Activated CD4-positive, alpha-beta T cell treated with anti-CD3 and anti-CD28 coated beads for 36 hours (primary cell): ENCODE data around the gene SORBS1. TPM values are rescaled to one million over a fixed set of nuclear protein-coding genes. Genes with fewer than 3 reads are reported as not detected.

Source experiments
- ATAC-seq: fragments of 200-7000 bp; cut with Tn5 transposase; one replicate; pipeline ENCODE4 v1.10.0; 2021; ENCODE audit warnings: mild to moderate bottlenecking, moderate library complexity
- CTCF ChIA-PET: fragments of 350-600 bp; sonication (Branson Sonifier 250); formaldehyde crosslinking; loops from one replicate; lab custom pipeline; 2021; ENCODE audit warnings: antibody characterized with exemption; lab: Charles Lee
- POLR2A ChIA-PET: fragments of 350-600 bp; sonication (Branson Sonifier 250); formaldehyde crosslinking; loops from one replicate; lab custom pipeline; 2021; ENCODE audit warnings: antibody characterized with exemption, inconsistent platforms; lab: Charles Lee
- DNase-seq: peaks from one replicate; pipeline ENCODE4 v3.0.0-alpha.2; 2020
- H3K27ac Mint-ChIP-seq: one replicate; pipeline ENCODE4 v1.8.0; 2021; ENCODE audit warnings: mixed read lengths
- H3K27me3 Mint-ChIP-seq: one replicate; pipeline ENCODE4 v1.8.0; 2021; ENCODE audit warnings: mixed read lengths
- H3K36me3 Mint-ChIP-seq: one replicate; pipeline ENCODE4 v1.8.0; 2021; ENCODE audit warnings: low read depth, mixed read lengths
- H3K4me1 Mint-ChIP-seq: one replicate; pipeline ENCODE4 v1.8.0; 2021; ENCODE audit warnings: mixed read lengths
- H3K4me3 Mint-ChIP-seq: one replicate; pipeline ENCODE4 v1.8.0; 2021; ENCODE audit warnings: mild to moderate bottlenecking, moderate library complexity, mixed read lengths
- H3K9me3 Mint-ChIP-seq: one replicate; pipeline ENCODE4 v1.8.0; 2021; ENCODE audit warnings: low read depth, mixed read lengths
- intact Hi-C, 2 experiments: fragments of 100-400 bp; cut with DNase I in 1 of 2; cut with micrococcal nuclease in 1 of 2; formaldehyde crosslinking; loops; one replicate each; pipeline versions ENCODE4 v1.14.2 to v1.15.1; 2022 to 2024; cut with DNase I, micrococcal nuclease
- total RNA-seq, 2 experiments: library from RNA; stranded (reverse); gene quantifications; one replicate each; pipeline ENCODE4 v1.2.3, GENCODE V29; 2021

SORBS1 gene
- total RNA-seq, 2 experiments from 2014 or later: 0.69 to 1.0 TPM

DNA sequence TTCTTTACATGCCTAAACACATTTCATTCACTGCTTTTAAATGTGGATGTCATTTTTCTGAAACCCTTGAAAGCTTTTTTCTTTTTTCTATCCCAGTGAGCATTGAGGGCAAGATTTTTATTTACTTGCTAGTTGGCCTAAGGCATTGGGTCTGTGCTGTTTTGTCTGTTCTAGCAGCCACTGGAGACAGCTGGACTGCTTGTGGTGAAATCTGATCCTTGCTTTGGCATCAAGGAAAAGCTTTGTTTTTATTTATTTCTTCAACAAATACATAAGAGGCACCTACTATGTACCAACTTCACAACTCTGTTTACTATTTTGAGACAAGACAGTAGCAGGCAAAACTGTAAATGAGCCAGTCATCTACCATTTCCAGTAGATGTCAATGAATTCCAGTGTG is 241.9 kb downstream of the SORBS1 start:
- Mint-ChIP-seq H3K36me3 (no peaks in the 10 kb centered on the region), H3K9me3 (no peaks in the 10 kb centered on the region), H3K27ac (no peak overlapping the region), H3K4me1 (no peaks in the 10 kb centered on the region), H3K4me3 (no peak overlapping the region), H3K27me3 (no peaks in the 10 kb centered on the region)
- intact Hi-C loops: no loop called here
- ChIA-PET POLR2A (no interaction called here), CTCF (no interaction called here)
- ATAC-seq: no peak
- DNase-seq: no peak

DNA sequence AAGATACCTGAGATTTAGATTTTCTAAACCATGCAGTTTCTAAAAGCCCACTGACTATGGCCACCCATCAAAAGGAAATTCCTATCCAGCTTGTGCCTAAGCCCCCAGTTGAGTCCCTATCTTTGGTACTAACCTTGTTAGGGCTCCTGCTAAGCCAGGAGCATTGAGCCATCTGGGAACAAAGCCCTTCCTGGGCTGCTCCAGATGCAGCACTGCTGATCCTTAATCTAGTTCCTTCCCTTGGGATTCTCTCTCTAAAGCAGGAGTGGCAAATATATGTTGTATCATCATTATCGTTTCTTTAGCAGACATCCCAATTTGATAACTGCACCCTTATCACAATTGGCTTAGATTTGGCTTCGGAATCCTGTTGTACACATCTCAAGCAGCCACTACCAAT is 245.7 kb downstream of the SORBS1 start:
- POLR2A ChIA-PET: no interaction called here
- H3K27ac Mint-ChIP-seq: no peak overlapping the region
- CTCF ChIA-PET: no interaction called here
- no peaks in the 10 kb centered on the region for H3K4me1 Mint-ChIP-seq
- DNase-seq: no peak
- H3K4me3 Mint-ChIP-seq: no peak overlapping the region
- H3K27me3 Mint-ChIP-seq: no peaks in the 10 kb centered on the region
- H3K9me3 Mint-ChIP-seq: no peaks in the 10 kb centered on the region
- ATAC-seq: no peak
- H3K36me3 Mint-ChIP-seq: no peaks in the 10 kb centered on the region
- intact Hi-C loops: no loop called here

DNA sequence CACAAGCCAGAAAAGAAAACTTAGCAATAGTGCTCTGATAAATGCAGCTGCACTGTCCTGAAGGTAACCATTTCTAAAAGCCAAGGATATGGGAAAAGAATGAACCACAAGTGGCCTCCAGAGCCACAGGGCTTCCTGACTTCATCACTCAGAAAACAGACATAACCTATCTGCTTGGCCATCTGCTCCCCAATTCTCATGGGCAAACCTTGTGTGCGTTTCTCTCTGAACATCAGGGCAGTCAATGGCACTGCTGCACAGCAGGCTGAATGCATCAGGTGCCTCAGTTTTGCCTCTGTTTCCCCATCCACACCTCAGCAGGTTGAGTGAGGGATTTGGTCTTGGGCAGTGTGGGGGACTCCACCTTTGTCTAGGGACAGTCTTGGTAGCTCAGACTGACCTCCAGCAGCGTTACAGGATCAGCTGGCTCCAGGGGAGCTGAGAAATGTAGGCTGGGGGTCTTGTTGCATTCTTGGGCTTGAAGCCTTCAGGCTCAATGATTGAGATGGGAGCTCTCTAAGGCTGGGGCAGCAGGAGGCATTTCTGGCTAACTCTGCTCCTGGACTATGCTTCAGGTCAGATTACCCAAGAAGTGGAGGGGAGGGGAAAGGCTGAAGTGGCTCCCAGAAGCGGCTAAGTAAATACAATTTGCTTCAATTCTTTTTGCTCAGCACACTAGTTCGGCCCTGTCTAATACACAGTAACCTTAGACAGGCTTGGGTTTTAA is 246.8 kb downstream of the SORBS1 start:
- Mint-ChIP-seq H3K4me1 (peaks cover 5% of the 10 kb centered on the region), H3K36me3 (no peaks in the 10 kb centered on the region), H3K9me3 (no peaks in the 10 kb centered on the region), H3K4me3 (no peak overlapping the region), H3K27ac (no peak overlapping the region), H3K27me3 (no peaks in the 10 kb centered on the region)
- intact Hi-C loops: no loop called here
- ChIA-PET CTCF (no interaction called here), POLR2A (no interaction called here)
- ATAC-seq (no peak), DNase-seq (no peak)

DNA sequence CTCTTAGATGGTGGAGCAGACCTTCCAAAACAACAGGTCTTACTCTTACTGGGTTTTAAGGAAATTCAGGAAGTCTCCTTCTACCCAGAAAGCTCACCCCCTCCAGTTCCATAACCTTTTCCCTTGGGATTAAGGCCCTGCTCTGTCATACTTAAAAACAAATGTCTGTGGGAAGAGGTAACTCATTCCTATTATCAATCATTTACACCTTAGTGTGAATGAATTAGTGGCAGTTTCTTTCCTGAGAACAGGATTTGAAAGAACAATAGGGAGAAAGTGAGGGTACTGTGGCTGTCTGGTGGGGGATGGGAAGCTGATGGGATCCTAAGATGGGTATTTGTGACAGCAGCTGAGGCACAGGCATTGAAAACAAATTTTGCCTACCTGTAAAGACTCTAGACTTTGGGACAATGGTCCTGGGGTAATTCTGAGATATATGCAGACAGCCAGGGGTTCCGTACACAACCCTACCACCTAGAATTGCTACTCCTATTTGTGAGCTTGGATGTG is 248.1 kb downstream of the SORBS1 start:
- no peaks in the 10 kb centered on the region for H3K36me3 Mint-ChIP-seq
- H3K9me3 Mint-ChIP-seq: no peaks in the 10 kb centered on the region
- H3K4me1 Mint-ChIP-seq: peaks cover 12% of the 10 kb centered on the region
- no peak for ATAC-seq
- ChIA-PET POLR2A (no interaction called here), CTCF (interaction anchor here (0.7 to 1.0 kb wide), 2 partner anchors 49 to 210 kb away, joined by 3 to 4 read pairs; no protein-coding TSS in a partner anchor)
- no peak overlapping the region for H3K27ac Mint-ChIP-seq
- DNase-seq: no peak
- H3K4me3 Mint-ChIP-seq: no peak overlapping the region
- no peaks in the 10 kb centered on the region for H3K27me3 Mint-ChIP-seq
- intact Hi-C loops: no loop called here

DNA sequence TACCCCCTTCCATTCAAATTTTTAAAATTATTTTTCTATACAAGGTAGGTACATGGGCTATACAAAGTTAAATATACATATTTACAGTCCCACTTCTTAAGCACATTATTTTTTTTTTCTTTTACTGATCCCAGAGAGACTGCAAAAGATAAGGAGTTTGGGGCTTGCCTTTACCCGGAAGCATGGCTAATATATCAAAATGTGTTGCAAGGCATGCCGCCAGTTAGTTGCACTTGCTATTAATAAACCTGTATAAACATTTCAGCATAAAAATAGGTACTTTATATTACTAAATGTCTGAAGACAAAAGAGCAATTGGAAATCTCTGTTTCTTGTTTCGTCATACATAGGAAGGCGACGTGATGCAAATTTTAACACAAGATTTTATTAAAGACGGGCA is 248.9 kb downstream of the SORBS1 start:
- Mint-ChIP-seq H3K4me3 (no peak overlapping the region), H3K27me3 (no peaks in the 10 kb centered on the region), H3K36me3 (no peaks in the 10 kb centered on the region), H3K27ac (no peak overlapping the region), H3K9me3 (no peaks in the 10 kb centered on the region), H3K4me1 (peaks cover 12% of the 10 kb centered on the region)
- intact Hi-C loops: no loop called here
- ATAC-seq (no peak), DNase-seq (no peak)
- CTCF ChIA-PET: interaction anchor here (0.7 kb wide), 1 partner anchor 211 kb away, joined by 3 read pairs; no protein-coding TSS in a partner anchor
- POLR2A ChIA-PET: no interaction called here

DNA sequence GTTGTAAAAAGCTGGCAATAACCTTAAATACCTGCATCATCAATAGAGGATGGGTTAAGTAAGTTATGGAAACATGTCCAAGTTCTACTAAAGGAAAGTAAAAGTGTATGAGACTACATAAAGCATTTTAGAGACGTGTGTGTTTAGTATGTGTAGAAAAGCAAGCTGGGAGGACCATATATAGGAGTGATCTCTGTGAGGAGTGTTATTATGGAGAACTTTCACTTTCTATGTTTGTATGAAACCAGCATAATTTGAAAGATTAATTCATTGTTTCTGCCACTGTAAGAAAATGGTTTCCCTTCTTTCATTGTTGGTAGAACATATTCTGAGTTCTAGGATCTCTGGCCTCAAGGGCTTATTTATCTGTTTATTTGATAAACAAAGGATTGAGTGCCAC is 251.2 kb downstream of the SORBS1 start:
- ATAC-seq (peak; percentile 42), DNase-seq (no peak)
- Mint-ChIP-seq H3K4me3 (no peak overlapping the region), H3K27ac (no peak overlapping the region), H3K9me3 (no peaks in the 10 kb centered on the region), H3K4me1 (peaks cover 12% of the 10 kb centered on the region), H3K27me3 (no peaks in the 10 kb centered on the region), H3K36me3 (no peaks in the 10 kb centered on the region)
- ChIA-PET CTCF (no interaction called here), POLR2A (no interaction called here)
- intact Hi-C loops: no loop called here

DNA sequence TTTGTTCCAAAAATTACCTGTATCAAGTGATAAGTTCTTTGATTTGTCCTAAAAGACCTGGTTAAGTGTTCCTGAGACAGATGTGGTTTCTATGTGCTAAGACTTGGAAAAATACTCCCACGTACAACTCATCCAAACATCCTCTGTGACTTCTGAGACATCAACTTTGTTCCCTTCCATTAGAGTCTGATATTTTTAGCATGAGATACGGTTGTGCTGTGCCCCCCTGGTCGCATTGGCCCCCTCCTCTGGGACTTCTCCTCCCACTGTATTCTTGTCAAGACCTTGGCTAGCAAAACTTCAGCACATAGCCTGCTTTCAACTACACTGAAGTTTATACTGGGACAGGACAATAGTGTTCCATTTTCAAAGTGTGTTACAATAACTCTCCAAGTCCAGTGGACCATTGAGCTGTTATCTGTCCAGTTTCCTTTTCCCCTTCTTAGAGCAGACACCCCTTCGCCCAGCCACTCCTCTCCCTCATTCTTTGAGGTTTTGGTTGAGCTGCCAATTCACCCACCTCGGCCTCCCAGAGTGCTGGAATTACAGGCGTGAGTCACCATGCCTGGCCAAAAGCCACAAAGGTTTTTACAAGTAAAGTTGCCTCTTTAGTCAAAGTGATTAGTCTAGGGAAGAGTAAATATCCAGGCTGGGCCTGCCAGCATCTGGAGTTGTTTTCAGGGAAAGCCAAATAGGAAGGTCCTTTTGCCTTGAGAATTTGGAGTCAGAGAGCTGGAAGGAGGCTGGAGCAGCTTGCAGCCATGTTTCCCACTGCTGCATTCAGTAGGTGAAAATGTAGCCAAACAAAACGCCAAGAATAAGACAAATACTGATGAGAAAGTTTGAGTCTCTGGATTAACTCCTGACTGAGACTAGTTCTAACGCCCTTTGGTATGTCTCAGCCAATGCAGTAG is 252.5 kb downstream of the SORBS1 start:
- H3K27ac Mint-ChIP-seq: no peak overlapping the region
- DNase-seq (peak; percentile 24), ATAC-seq (peak; percentile 12)
- intact Hi-C loops: no loop called here
- H3K36me3 Mint-ChIP-seq: no peaks in the 10 kb centered on the region
- H3K9me3 Mint-ChIP-seq: no peaks in the 10 kb centered on the region
- no peak overlapping the region for H3K4me3 Mint-ChIP-seq
- ChIA-PET POLR2A (no interaction called here), CTCF (interaction anchor here (1.1 kb wide), 1 partner anchor 66 kb away, joined by 6 read pairs; no protein-coding TSS in a partner anchor)
- peaks cover 12% of the 10 kb centered on the region for H3K4me1 Mint-ChIP-seq
- no peaks in the 10 kb centered on the region for H3K27me3 Mint-ChIP-seq

DNA sequence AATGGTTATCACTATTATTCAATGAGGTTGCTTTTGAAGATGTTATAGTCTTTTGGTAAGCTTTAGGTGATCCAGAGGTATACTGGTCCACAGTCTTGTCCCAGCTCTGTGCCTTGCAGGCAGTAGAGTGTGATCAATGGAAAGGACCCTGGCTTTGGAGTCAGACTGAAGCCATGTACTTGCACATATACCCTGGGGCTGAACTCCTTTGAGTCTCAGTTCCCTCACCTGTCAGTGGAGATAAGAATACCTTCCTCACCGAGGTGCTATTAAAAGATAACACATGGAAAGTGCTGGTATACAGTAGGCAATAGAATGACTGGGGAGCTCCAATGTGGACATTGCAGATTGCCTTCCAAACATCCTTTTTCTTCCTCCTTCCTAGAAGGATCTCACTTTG is 254.3 kb downstream of the SORBS1 start:
- CTCF ChIA-PET: interaction anchor here (0.5 kb wide), 1 partner anchor 729 kb away, joined by 3 read pairs; no protein-coding TSS in a partner anchor
- Mint-ChIP-seq H3K4me1 (peaks cover 12% of the 10 kb centered on the region), H3K27me3 (no peaks in the 10 kb centered on the region), H3K4me3 (no peak overlapping the region), H3K27ac (no peak overlapping the region), H3K36me3 (no peaks in the 10 kb centered on the region), H3K9me3 (no peaks in the 10 kb centered on the region)
- ATAC-seq: no peak
- DNase-seq: no peak
- POLR2A ChIA-PET: no interaction called here
- intact Hi-C loops: no loop called here

DNA sequence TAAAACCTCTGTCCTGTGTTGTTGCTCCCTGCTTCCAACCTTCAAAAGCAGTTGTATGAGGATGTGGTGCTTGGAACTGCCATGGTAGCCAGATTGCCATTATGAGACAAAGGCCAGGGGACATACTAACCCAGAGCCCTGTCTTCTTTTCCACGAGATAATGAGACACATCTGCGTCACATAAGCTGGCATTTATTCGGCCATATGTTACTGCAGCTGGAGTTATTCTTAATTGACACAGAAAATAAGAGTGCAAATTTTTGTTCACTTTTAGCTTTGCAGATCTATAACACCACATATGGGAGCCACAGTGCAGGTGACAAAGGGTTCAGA is 254.9 kb downstream of the SORBS1 start:
- POLR2A ChIA-PET: no interaction called here
- CTCF ChIA-PET: interaction anchor here (0.5 kb wide), 2 partner anchors 209 to 728 kb away, joined by 3 read pairs; no protein-coding TSS in a partner anchor
- Mint-ChIP-seq H3K36me3 (no peaks in the 10 kb centered on the region), H3K27ac (no peak overlapping the region), H3K9me3 (no peaks in the 10 kb centered on the region), H3K4me3 (no peak overlapping the region), H3K4me1 (peaks cover 12% of the 10 kb centered on the region), H3K27me3 (no peaks in the 10 kb centered on the region)
- ATAC-seq (no peak), DNase-seq (no peak)
- intact Hi-C loops: no loop called here

DNA sequence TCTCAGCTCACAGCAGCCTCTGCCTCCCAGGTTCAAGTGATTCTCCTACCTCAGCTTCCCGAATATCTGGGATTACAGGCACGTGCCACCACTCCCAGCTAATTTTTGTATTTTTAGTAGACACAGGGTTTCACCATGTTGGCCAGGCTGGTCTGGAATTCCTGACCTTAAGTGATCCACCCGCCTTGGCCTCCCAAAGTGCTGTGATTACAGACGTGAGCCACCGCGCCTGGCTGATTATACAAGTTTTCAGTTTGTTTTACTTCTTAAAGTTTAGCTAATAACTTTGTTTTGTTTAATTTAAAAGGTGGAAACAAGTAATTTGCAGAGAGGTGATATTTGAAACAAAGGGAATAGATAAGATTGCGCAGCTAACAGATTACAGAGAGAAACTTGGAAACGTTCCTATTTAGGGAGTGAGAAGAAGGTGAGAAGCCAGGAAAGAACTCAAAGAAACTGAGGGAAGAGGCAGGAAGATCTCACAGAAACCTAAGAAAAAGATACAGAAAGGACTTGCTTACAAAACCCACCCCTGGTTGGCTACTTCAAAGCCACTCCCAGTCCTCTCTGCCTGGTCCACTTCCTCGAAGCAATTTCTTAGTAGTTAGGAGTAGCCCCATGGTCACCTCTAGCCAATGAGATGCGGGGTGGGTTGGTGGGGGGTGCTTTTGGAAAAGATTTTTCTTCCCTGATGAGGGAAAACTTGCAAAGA is 255.4 kb downstream of the SORBS1 start:
- no peak for DNase-seq
- Mint-ChIP-seq H3K36me3 (no peaks in the 10 kb centered on the region), H3K4me3 (no peak overlapping the region), H3K27me3 (no peaks in the 10 kb centered on the region), H3K27ac (no peak overlapping the region), H3K4me1 (peaks cover 12% of the 10 kb centered on the region), H3K9me3 (no peaks in the 10 kb centered on the region)
- ATAC-seq: no peak
- POLR2A ChIA-PET: no interaction called here
- CTCF ChIA-PET: interaction anchor here (0.5 kb wide), 1 partner anchor 208 kb away, joined by 3 read pairs; no protein-coding TSS in a partner anchor
- intact Hi-C loops: no loop called here

DNA sequence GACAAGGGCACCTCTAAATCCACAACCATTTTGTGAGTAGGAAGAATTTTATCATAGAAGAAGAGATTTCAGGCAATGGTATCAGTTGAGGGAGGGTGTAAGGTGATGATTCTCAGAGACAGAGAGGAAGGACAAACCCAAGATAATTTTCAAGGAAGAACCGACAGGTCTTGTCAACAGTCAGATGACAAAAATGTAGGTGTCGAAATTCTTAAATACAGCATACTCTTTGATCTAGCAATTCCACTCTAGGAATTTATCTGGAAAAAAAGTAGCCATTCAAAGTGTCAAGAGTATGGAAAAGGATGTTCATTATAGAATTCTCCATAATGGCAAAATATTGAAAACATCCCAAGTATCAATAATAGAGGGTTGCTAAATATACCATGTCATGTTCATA is 256.2 kb downstream of the SORBS1 start:
- H3K36me3 Mint-ChIP-seq: no peaks in the 10 kb centered on the region
- H3K4me3 Mint-ChIP-seq: no peak overlapping the region
- intact Hi-C loops: no loop called here
- ChIA-PET POLR2A (no interaction called here), CTCF (no interaction called here)
- H3K4me1 Mint-ChIP-seq: peaks cover 9% of the 10 kb centered on the region
- H3K9me3 Mint-ChIP-seq: no peaks in the 10 kb centered on the region
- no peaks in the 10 kb centered on the region for H3K27me3 Mint-ChIP-seq
- DNase-seq: no peak
- no peak overlapping the region for H3K27ac Mint-ChIP-seq
- ATAC-seq: no peak
